SW 1271 (cell line): ENCODE results near the gene ABCA9.
"Not testable (repeated sequence)": the region's sequence is repeated elsewhere in the genome, so short reads cannot be mapped to it uniquely, and the experiment has no call there.

Source experiments
- DNase-seq, 2 experiments: peaks; one replicate each; lab custom pipeline; 2025; lab: John Stamatoyannopoulos, UW

The ABCA9 gene, protein sequence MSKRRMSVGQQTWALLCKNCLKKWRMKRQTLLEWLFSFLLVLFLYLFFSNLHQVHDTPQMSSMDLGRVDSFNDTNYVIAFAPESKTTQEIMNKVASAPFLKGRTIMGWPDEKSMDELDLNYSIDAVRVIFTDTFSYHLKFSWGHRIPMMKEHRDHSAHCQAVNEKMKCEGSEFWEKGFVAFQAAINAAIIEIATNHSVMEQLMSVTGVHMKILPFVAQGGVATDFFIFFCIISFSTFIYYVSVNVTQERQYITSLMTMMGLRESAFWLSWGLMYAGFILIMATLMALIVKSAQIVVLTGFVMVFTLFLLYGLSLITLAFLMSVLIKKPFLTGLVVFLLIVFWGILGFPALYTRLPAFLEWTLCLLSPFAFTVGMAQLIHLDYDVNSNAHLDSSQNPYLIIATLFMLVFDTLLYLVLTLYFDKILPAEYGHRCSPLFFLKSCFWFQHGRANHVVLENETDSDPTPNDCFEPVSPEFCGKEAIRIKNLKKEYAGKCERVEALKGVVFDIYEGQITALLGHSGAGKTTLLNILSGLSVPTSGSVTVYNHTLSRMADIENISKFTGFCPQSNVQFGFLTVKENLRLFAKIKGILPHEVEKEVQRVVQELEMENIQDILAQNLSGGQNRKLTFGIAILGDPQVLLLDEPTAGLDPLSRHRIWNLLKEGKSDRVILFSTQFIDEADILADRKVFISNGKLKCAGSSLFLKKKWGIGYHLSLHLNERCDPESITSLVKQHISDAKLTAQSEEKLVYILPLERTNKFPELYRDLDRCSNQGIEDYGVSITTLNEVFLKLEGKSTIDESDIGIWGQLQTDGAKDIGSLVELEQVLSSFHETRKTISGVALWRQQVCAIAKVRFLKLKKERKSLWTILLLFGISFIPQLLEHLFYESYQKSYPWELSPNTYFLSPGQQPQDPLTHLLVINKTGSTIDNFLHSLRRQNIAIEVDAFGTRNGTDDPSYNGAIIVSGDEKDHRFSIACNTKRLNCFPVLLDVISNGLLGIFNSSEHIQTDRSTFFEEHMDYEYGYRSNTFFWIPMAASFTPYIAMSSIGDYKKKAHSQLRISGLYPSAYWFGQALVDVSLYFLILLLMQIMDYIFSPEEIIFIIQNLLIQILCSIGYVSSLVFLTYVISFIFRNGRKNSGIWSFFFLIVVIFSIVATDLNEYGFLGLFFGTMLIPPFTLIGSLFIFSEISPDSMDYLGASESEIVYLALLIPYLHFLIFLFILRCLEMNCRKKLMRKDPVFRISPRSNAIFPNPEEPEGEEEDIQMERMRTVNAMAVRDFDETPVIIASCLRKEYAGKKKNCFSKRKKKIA (N-terminal part only)

DNA sequence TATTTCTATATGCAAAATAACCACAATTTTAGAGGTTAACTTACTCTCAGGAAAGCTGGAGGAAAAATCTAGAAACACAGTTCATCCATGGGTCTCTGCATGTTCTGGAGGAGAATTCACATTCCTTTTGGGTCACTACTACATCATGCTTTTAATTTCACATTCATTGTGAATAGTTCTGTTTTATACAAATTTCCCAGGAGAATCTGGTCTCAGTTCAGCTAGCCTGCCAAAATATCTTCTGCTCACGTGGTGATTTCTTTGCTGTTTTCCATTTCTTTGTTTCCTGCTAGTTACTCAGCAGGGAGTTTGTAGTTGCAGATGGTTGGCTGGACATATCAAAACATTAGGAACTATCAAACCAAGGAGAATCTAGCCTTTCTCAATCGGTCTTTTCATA, at the start of gene ABCA9:
TSS of gene ABCA9 (minus strand) at position 106 of the 400 bp plus-strand sequence. CDS start 9,801 bp downstream, outside the sequence.
- no peak for DNase-seq

DNA sequence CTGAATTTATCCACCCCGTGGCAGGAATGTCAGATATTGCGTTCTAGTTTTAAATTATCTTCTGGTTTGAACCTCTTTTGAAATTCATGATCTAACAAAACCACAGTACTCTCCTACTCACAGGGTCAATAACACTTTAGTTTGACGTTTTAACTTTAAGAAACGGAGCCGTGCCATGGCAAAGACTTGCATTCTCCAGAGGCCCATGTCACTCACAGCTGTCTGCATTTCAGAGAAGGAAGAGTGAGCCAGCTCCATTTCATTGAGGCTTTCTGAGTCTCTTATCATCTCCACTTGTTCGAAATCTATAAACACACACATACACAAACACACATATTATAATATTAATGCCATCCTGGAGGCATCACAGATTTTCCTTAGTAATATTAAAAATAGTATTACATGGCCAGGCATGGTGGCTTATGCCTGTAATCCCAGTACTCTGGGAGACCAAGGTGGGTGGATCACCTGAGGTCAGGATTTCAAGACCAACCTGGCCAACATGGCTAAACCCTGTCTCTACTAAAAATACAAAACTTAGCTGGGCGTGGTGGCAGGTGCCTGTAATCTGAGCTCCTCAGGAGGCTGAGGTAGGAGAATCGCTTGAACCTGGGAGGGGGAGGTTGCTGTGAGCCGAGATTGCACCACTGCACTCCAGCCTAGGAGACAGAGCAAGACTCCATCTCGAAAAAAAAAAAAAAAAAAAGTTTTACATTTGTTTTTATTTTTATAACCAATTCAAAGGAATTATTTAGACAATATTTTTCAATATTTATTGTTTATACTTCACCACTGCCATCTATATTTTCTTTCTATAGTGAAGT, 45.4 kb upstream of the ABCA9 start:
- no peak for DNase-seq

DNA sequence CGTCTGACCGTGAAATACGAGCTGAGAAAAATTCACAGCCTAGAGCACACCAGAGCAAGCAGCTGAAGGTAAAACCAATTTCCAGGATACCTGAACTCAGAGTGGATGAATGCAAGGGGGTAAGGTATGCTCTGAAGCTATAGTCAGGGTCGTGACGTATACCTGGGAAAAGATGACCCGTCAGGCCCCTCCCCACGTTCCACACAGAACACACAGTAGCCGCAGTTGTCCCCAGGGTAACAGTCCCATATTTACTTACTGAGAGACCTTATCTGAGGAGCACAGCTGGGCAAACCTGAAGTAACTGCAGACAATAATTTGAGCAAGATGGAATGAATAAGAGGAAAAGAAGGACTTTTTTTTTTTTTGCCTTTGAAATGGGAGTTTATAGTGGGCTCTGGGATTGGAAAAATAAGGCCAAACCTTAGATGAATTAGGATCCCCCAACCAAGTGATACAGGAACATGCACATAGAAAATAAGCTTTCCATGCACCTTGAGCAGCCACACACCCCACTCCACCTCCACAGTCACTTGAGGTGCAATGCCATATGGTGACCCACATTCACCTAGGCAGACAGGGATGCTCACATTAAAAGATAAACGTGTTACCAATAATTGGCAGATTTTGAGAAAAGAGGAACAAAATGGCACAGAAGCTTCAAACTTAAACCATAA, 43.0 kb upstream of the ABCA9 start:
- DNase-seq = no peak

- no peak for DNase-seq
Measured at GRCh38 chr17:69098625-69099024, 37.9 kb upstream of the ABCA9 start.

- DNase-seq = no peak
Measured at GRCh38 chr17:69096541-69096940, 35.8 kb upstream of the ABCA9 start.

DNA sequence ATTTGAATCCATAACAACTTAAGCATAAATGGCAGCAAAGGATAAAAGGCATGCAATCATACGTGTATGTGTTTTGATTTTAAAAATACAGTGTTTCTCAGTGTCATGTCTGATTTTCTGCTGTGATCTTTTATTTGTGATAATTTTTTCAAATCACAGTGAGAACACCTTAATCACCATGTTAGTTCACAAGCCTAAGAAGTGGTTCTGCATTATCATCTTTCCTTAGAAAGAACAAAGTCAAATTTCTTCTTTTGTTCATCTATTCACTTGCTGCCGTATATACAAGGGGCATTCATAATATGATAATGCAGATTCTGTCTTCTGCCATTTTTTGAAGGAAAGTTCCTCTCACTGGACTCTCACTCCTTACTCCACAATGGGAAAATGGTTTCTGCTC, 33.3 kb upstream of the ABCA9 start:
- no peak for DNase-seq

GRCh38 chr17:69093279-69093789, 32.6 kb upstream of the ABCA9 start:
- DNase-seq = no peak

GRCh38 chr17:69090365-69090764, 29.6 kb upstream of the ABCA9 start:
- DNase-seq = no peak

DNA sequence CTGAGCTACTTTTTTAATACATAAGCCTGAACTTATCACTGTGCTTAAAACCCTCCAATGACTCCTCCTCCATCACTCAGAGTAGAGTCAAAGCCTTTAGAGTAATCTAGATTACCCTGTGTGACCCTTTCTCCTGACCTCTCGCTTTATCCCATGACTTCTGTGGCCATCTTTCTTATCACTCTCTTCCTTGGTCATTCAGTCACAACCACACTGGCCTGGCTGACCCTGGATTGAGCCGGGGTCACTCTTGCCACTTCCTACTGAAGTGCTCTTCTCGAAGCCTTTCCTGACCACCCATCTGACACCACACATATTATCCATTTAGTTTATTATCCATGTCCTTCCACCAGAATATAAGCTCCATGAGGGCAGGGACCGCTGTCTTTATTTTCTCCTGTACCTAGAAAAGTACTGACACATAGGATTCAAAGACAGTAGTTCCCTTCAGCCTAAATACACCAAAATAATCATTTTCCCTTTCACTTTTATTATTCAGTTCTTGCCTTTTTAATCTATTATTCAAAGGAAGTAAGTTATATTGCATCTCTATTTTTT, 28.0 kb upstream of the ABCA9 start:
- DNase-seq = no peak

DNA sequence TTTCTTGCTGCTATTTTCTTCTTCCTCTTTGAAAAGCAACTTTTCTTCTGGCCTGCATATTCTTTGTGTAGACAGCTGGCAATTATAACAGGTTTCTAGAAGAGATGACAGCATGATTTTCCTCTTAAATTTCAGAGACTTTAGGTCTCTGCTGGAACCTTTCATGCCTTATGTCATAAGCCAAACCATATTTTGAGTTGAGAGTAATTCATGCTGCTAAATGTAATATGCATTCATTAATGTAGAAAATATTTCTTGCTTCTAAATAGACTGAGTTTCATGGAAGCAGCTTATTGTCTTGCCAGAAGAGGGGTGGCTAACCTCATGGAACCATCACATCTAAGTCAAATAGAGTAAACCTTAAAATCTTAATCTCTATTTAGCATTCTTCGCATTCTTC, 25.9 kb upstream of the ABCA9 start:
- DNase-seq = no peak

- DNase-seq = peak in 1 of 2 experiments; percentile 5
Measured at GRCh38 chr17:69084911-69085310, 24.2 kb upstream of the ABCA9 start.

DNA sequence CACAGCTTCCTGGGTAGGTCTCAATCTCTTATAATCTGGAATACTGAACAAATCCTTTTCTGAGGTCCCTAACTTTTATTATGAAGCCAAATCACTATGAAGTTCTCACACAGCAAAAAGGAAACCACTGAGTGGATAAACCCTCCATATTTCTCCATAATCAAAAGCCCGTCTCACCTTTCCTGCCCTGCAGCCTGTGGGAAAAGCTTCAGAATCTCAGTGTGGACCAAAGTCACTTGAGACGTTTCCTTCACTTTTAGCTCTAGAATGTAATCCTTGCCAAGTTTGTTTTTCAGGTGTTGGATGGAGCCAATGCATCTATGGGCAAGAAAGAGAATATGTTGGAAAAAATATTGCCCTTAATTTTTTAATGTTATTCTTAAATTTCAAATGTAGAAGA, 22.0 kb upstream of the ABCA9 start:
- DNase-seq = no peak

DNA sequence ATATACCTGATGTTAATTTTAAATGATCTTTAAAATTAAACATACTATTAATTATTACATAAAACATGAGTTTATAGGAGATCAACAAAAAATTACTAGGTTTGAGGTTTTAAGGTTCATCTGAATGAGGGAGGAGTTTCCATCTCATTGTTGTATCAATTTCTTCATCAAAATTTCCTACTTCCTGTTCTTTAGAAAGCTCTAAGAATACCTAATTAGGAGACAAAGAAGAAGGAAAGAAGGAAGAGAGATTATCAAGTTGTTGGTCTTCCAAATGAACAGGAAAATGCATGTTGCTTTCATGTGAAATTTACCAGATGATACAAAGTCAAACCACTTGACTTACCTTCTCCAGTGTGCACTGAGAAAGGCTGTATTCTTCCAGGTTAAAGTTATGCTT, 18.1 kb upstream of the ABCA9 start:
- no peak for DNase-seq

GRCh38 chr17:69075823-69076222, 15.1 kb upstream of the ABCA9 start:
- DNase-seq = no peak

- DNase-seq = not testable (repeated sequence)
Measured at GRCh38 chr17:69073392-69073791, 12.7 kb upstream of the ABCA9 start.

DNA sequence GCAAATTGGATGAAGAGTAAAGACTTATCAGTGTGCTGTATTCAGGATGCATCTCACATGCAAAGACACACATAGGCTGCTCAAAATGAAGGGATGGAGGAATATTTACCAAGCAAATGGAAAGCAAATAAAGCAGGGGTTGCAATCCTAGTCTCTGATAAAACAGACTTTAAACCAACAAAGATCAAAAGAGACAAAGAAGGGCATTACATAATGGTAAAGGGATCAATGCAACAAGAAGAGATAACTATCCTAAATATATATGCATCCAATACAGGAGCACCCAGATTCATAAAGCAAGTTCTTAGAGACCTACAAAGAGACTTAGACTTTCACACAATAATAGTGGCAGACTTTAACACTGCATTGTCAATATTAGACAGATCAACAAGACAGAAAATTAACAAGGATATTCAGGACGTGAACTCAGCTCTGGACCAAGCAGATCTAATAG, 12.1 kb upstream of the ABCA9 start:
- not testable (repeated sequence) for DNase-seq

GRCh38 chr17:69071233-69071586, 10.5 kb upstream of the ABCA9 start:
- not testable (repeated sequence) for DNase-seq

DNA sequence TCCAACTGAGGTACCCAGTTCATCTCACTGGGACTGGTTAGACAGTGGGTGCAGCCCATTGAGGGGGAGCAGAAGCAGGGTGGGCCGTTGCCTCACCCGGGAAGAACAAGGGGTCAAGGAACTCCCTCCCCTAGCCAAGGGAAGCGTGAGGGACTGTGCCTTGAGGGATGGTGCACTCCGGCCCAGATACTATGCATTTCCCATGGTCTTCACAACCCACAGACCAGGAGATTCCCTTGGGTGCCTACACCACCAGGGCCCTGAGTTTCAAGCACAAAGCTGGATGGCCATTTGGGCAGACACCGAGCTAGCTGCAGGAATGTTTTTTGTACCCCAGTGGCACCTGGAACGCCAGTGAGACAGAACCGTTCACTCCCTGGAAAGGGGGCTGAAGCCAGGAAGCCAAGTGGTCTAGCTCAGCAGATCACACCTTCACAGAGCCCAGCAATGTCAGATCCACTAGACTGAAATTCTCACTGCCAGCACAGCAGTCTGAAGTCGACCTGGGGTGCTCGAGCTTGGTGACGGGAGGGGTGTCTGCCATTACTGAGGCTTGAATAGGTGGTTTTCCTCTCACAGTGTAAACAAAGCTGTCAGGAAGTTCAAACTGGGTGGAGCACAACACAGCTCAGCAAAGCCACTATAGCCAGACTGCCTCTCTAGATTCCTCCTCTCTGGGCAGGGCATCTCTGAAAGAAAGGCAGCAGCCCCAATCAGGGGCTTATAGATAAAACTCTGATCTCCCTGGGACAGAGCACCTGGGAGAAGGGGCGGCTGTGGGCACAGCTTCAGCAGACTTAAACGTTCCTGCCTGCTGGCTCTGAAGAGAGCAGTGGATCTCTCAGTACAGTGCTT, 9.9 kb upstream of the ABCA9 start:
- DNase-seq = not testable (repeated sequence)

- DNase-seq = no peak
Measured at GRCh38 chr17:69069226-69069750, 8.6 kb upstream of the ABCA9 start.
